MCF 10A (cell line): ENCODE results near the gene CFAP69. TPM values are rescaled to one million over a fixed set of nuclear protein-coding genes. Genes with fewer than 3 reads are reported as not detected.

Experiments
- BruUV-seq: library from RNA; stranded (reverse); fragments of 400-500 nt; replicated peaks from 2 replicates; lab custom pipeline; 2021; lab: Mats Ljungman, UMichigan
- CTCF ChIA-PET: fragments of 300-600 bp; sonication (Branson Sonifier 250); formaldehyde crosslinking; extraction: SDS; loops from one replicate; lab custom pipeline; 2021; ENCODE audit warnings: antibody characterized with exemption, inconsistent platforms; lab: Yijun Ruan, JAX
- POLR2A ChIA-PET: fragments of 300-600, 350-650 bp; sonication (Branson Sonifier 250); formaldehyde crosslinking; extraction: SDS; loops from one replicate; lab custom pipeline; 2020; ENCODE audit warnings: antibody characterized with exemption, inconsistent platforms; lab: Yijun Ruan, JAX
- DNase-seq: peaks from one replicate; pipeline ENCODE4 v3.0.0-alpha.2; 2018; ENCODE audit not compliant: unreplicated experiment
- H3K27ac Mint-ChIP-seq: one replicate; pipeline ENCODE4 v1.8.0; 2022; ENCODE audit warnings: mild to moderate bottlenecking, low read depth, mixed read lengths; ENCODE audit not compliant: unreplicated experiment
- H3K27me3 Mint-ChIP-seq: one replicate; pipeline ENCODE4 v1.8.0; 2022; ENCODE audit warnings: mixed read lengths; ENCODE audit not compliant: insufficient read depth, unreplicated experiment
- H3K36me3 Mint-ChIP-seq: one replicate; pipeline ENCODE4 v1.8.0; 2022; ENCODE audit warnings: mild to moderate bottlenecking, moderate library complexity, mixed read lengths; ENCODE audit not compliant: insufficient read depth, unreplicated experiment
- H3K4me1 Mint-ChIP-seq: one replicate; pipeline ENCODE4 v1.8.0; 2022; ENCODE audit warnings: mixed read lengths; ENCODE audit not compliant: insufficient read depth, unreplicated experiment
- H3K4me3 Mint-ChIP-seq: one replicate; pipeline ENCODE4 v1.8.0; 2022; ENCODE audit warnings: mild to moderate bottlenecking, moderate library complexity, mixed read lengths; ENCODE audit not compliant: unreplicated experiment
- H3K9me3 Mint-ChIP-seq: one replicate; pipeline ENCODE4 v1.8.0; 2022; ENCODE audit warnings: mixed read lengths; ENCODE audit not compliant: unreplicated experiment
- intact Hi-C: fragments of 100-400 bp; cut with micrococcal nuclease; formaldehyde crosslinking; loops from 2 replicates; pipeline ENCODE4 v1.14.1; 2022
- total RNA-seq: library from RNA; stranded (reverse); gene quantifications from 2 replicates; pipeline ENCODE4 v1.2.3, GENCODE V29; 2022
- TF ChIP-seq, protein P1 (sequence below): fragments of 200-600 bp; IDR thresholded peaks from one replicate; pipeline ENCODE4 v1.8.0; 2022; ENCODE audit warnings: antibody characterized with exemption, mild to moderate bottlenecking; ENCODE audit not compliant: unreplicated experiment

The CFAP69 gene
- total RNA-seq, 1 experiment from 2014 or later, result 2.9 TPM

GRCh38 chr7:90290244-90291113 lies 45.5 kb downstream of the CFAP69 start:
- CTCF ChIA-PET, result interaction anchor here (0.6 to 1.0 kb wide), 3 partner anchors 9 to 144 kb away, joined by 3 read pairs; partner anchors contain the start of gene GTPBP10
- POLR2A ChIA-PET, result no interaction called here
- DNase-seq, result no peak
- Mint-ChIP-seq H3K4me3 (no peak overlapping the region), H3K36me3 (no peaks in the 10 kb centered on the region), H3K4me1 (no peaks in the 10 kb centered on the region), H3K9me3 (no peaks in the 10 kb centered on the region), H3K27me3 (no peaks in the 10 kb centered on the region), H3K27ac (no peak overlapping the region)
- intact Hi-C loops, result no loop called here
- BruUV-seq, result no TSS peak
- TF ChIP-seq, protein P1, sequence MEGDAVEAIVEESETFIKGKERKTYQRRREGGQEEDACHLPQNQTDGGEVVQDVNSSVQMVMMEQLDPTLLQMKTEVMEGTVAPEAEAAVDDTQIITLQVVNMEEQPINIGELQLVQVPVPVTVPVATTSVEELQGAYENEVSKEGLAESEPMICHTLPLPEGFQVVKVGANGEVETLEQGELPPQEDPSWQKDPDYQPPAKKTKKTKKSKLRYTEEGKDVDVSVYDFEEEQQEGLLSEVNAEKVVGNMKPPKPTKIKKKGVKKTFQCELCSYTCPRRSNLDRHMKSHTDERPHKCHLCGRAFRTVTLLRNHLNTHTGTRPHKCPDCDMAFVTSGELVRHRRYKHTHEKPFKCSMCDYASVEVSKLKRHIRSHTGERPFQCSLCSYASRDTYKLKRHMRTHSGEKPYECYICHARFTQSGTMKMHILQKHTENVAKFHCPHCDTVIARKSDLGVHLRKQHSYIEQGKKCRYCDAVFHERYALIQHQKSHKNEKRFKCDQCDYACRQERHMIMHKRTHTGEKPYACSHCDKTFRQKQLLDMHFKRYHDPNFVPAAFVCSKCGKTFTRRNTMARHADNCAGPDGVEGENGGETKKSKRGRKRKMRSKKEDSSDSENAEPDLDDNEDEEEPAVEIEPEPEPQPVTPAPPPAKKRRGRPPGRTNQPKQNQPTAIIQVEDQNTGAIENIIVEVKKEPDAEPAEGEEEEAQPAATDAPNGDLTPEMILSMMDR, result no peak

GRCh38 chr7:90298145-90299038 lies 53.4 kb downstream of the CFAP69 start:
- Mint-ChIP-seq H3K27ac (no peak overlapping the region), H3K4me1 (no peaks in the 10 kb centered on the region), H3K9me3 (no peaks in the 10 kb centered on the region), H3K36me3 (no peaks in the 10 kb centered on the region), H3K4me3 (no peak overlapping the region), H3K27me3 (no peaks in the 10 kb centered on the region)
- intact Hi-C loops, result loop anchor here (1.0 kb wide), 1 partner anchor 144 kb away; the partner anchor contains the start of gene STEAP1
- CTCF ChIA-PET, result interaction anchor here (0.6 to 2.2 kb wide), 13 partner anchors 9 to 906 kb away, joined by 3 to 10 read pairs (median 3); partner anchors contain the start of genes GTPBP10 and STEAP1
- TF ChIP-seq, protein P1, result peak; percentile 44
- POLR2A ChIA-PET, result interaction anchor here (0.7 kb wide), 1 partner anchor 284 kb away, joined by 3 read pairs; no protein-coding TSS in a partner anchor
- BruUV-seq, result no TSS peak
- DNase-seq, result peak; percentile 74

- ChIA-PET POLR2A (no interaction called here), CTCF (interaction anchor here (0.6 kb wide), 1 partner anchor 628 kb away, joined by 3 read pairs; no protein-coding TSS in a partner anchor)
- no peaks in the 10 kb centered on the region for H3K9me3 Mint-ChIP-seq
- no peaks in the 10 kb centered on the region for H3K27me3 Mint-ChIP-seq
- intact Hi-C loops, result no loop called here
- TF ChIP-seq, protein P1, result no peak
- no peak for DNase-seq
- no peak overlapping the region for H3K4me3 Mint-ChIP-seq
- no peaks in the 10 kb centered on the region for H3K36me3 Mint-ChIP-seq
- no peaks in the 10 kb centered on the region for H3K4me1 Mint-ChIP-seq
- no TSS peak for BruUV-seq
- H3K27ac Mint-ChIP-seq, result no peak overlapping the region
Measured at GRCh38 chr7:90303241-90303640, 58.3 kb downstream of the CFAP69 start.
